ENCODE data around the gene FADS3. TPM values are rescaled to one million over a fixed set of nuclear protein-coding genes. Genes with fewer than 3 reads are reported as not detected.

FADS3 gene
- total RNA-seq, 1 experiment from 2014 or later, result 22.6 TPM

- ChIA-PET POLR2A (interaction anchor here (0.7 kb wide), 1 partner anchor 189 kb away, joined by 3 read pairs; no protein-coding TSS in a partner anchor), CTCF (no interaction called here)
- TF ChIP-seq SIN3A (IDR thresholded peaks at IDR 0.05; ENCODE audit: borderline replicate concordance, insufficient read depth, low read depth, low read length) (no peak), TCF7L2 (IDR thresholded peaks at IDR 0.05; ENCODE audit: low read depth, low read length) (no peak), POLR2AphosphoS5 (IDR thresholded peaks at IDR 0.05; ENCODE audit: low read depth, low read length) (no peak)
- TF ChIP-seq, protein P1, sequence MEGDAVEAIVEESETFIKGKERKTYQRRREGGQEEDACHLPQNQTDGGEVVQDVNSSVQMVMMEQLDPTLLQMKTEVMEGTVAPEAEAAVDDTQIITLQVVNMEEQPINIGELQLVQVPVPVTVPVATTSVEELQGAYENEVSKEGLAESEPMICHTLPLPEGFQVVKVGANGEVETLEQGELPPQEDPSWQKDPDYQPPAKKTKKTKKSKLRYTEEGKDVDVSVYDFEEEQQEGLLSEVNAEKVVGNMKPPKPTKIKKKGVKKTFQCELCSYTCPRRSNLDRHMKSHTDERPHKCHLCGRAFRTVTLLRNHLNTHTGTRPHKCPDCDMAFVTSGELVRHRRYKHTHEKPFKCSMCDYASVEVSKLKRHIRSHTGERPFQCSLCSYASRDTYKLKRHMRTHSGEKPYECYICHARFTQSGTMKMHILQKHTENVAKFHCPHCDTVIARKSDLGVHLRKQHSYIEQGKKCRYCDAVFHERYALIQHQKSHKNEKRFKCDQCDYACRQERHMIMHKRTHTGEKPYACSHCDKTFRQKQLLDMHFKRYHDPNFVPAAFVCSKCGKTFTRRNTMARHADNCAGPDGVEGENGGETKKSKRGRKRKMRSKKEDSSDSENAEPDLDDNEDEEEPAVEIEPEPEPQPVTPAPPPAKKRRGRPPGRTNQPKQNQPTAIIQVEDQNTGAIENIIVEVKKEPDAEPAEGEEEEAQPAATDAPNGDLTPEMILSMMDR (IDR thresholded peaks at IDR 0.05), result no peak
- TF ChIP-seq, protein P2, sequence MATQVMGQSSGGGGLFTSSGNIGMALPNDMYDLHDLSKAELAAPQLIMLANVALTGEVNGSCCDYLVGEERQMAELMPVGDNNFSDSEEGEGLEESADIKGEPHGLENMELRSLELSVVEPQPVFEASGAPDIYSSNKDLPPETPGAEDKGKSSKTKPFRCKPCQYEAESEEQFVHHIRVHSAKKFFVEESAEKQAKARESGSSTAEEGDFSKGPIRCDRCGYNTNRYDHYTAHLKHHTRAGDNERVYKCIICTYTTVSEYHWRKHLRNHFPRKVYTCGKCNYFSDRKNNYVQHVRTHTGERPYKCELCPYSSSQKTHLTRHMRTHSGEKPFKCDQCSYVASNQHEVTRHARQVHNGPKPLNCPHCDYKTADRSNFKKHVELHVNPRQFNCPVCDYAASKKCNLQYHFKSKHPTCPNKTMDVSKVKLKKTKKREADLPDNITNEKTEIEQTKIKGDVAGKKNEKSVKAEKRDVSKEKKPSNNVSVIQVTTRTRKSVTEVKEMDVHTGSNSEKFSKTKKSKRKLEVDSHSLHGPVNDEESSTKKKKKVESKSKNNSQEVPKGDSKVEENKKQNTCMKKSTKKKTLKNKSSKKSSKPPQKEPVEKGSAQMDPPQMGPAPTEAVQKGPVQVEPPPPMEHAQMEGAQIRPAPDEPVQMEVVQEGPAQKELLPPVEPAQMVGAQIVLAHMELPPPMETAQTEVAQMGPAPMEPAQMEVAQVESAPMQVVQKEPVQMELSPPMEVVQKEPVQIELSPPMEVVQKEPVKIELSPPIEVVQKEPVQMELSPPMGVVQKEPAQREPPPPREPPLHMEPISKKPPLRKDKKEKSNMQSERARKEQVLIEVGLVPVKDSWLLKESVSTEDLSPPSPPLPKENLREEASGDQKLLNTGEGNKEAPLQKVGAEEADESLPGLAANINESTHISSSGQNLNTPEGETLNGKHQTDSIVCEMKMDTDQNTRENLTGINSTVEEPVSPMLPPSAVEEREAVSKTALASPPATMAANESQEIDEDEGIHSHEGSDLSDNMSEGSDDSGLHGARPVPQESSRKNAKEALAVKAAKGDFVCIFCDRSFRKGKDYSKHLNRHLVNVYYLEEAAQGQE (IDR thresholded peaks at IDR 0.05; ENCODE audit: insufficient read depth in 1 of 2, low read depth in 2 of 2, low read length in 1 of 2), result no peak
- in situ Hi-C loops (cut with HindIII; ENCODE audit: low pct_unique_long_range_greater_than_20kb, low sequenced_read_pairs), result no loop called here
- Histone ChIP-seq H3K36me3 (ENCODE audit: control insufficient read depth, insufficient read depth, low read length) (peaks cover 2% of the 10 kb centered on the region; the same call in 1 of the 2 replicates), H3K27ac (ENCODE audit: low read length) (no peak overlapping the region), H3K4me1 (ENCODE audit: control insufficient read depth, insufficient read depth, low read length) (peaks cover 4% of the 10 kb centered on the region; the same call in 1 of the 2 replicates), H3K9me3 (ENCODE audit: control insufficient read depth, insufficient read depth, low read depth, low read length) (no peaks in the 10 kb centered on the region), H3K4me3 (ENCODE audit: low read depth in 2 of 2, low read length in 2 of 2) (no peak overlapping the region), H3K27me3 (ENCODE audit: control insufficient read depth, insufficient read depth, low read length) (no peaks in the 10 kb centered on the region)
- intact Hi-C loops (cut with micrococcal nuclease; ENCODE audit: unreplicated experiment), result no loop called here
- no peak for DNase-seq (ENCODE audit: low read depth, low spot score)
- ATAC-seq, result no peak
- no TSS peak for BruUV-seq (replicated peaks)
Measured at GRCh38 chr11:61854966-61855714, 36.2 kb downstream of the FADS3 start.

DNA sequence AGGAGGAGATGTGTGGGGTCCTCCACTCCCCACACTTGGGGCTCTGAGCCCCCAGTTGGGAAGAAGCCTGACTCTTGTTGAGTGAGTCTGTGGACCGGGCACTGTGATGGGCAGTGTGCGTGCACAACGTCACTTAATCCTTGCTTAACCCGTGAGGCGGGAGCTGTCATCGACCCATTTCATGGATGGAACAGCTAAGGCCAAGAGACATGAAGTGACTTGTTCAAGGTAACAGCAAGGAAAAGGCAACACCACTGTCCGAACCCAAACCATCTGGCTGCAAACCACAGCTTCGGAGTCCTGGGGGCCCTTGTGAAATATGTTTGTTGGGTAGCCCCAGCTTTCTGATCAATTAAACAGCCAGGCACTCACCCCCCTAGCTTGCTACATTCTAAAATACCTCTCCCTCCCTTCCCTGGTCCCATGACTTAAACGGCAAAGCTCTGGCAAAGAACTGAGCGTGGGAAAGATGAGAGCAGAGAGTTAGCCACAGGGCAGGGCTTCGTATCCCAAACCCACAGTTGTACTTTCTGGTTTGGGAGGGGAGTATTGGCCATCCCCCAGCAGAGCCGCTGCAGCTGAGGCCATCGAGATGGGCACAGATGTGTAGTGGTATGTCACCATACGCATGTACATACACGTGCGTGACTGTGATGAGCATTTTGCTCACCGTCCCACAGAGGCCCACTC, 37.0 kb downstream of the FADS3 start:
- TF ChIP-seq, protein P1 (IDR thresholded peaks at IDR 0.05), result no peak
- no peak for TF ChIP-seq TCF7L2 (IDR thresholded peaks at IDR 0.05; ENCODE audit: low read depth, low read length)
- no peak for TF ChIP-seq SIN3A (IDR thresholded peaks at IDR 0.05; ENCODE audit: borderline replicate concordance, insufficient read depth, low read depth, low read length)
- TF ChIP-seq, protein P2 (IDR thresholded peaks at IDR 0.05; ENCODE audit: insufficient read depth in 1 of 2, low read depth in 2 of 2, low read length in 1 of 2), result no peak
- no peak for TF ChIP-seq POLR2AphosphoS5 (IDR thresholded peaks at IDR 0.05; ENCODE audit: low read depth, low read length)
- Histone ChIP-seq H3K4me3 (ENCODE audit: low read depth in 2 of 2, low read length in 2 of 2) (no peak overlapping the region), H3K9me3 (ENCODE audit: control insufficient read depth, insufficient read depth, low read depth, low read length) (no peaks in the 10 kb centered on the region), H3K27ac (ENCODE audit: low read length) (no peak overlapping the region), H3K4me1 (ENCODE audit: control insufficient read depth, insufficient read depth, low read length) (peaks cover 4% of the 10 kb centered on the region; the same call in 1 of the 2 replicates), H3K36me3 (ENCODE audit: control insufficient read depth, insufficient read depth, low read length) (peaks cover 2% of the 10 kb centered on the region; the same call in 1 of the 2 replicates), H3K27me3 (ENCODE audit: control insufficient read depth, insufficient read depth, low read length) (no peaks in the 10 kb centered on the region)
- DNase-seq (ENCODE audit: low read depth, low spot score), result no peak
- no TSS peak for BruUV-seq (replicated peaks)
- in situ Hi-C loops (cut with HindIII; ENCODE audit: low pct_unique_long_range_greater_than_20kb, low sequenced_read_pairs) (no loop called here), intact Hi-C loops (cut with micrococcal nuclease; ENCODE audit: unreplicated experiment) (no loop called here)
- ATAC-seq, result no peak
- ChIA-PET POLR2A (interaction anchor here (0.7 kb wide), 1 partner anchor 190 kb away, joined by 3 read pairs; no protein-coding TSS in a partner anchor), CTCF (no interaction called here)

Data from Panc1 (cell line).